DMS153 treated with DMSO at 0.1 percent for 48 hours (cell line): ENCODE measurements around the gene KIF25.
"Not testable (repeated sequence)": the region's sequence is repeated elsewhere in the genome, so short reads cannot be mapped to it uniquely, and the experiment has no call there.

Source experiments
- DNase-seq: peaks from one replicate; lab custom pipeline; 2025; ENCODE audit not compliant: unreplicated experiment; lab: John Stamatoyannopoulos, UW

The KIF25 gene

GRCh38 chr6:167993831-167994230 is 3.6 kb upstream of the KIF25 start:
- no peak for DNase-seq

GRCh38 chr6:167995302-167995701 is 2.2 kb upstream of the KIF25 start:
- no peak for DNase-seq

- no peak for DNase-seq
Measured at GRCh38 chr6:167995731-167996151, 1.7 kb upstream of the KIF25 start.

GRCh38 chr6:167996424-167997199 is 859 bp upstream of the KIF25 start:
- no peak for DNase-seq

- DNase-seq: no peak
Measured at GRCh38 chr6:167998215-167998614, 744 bp downstream of the KIF25 start.

- DNase-seq: no peak
Measured at GRCh38 chr6:168000198-168001028, 2.9 kb downstream of the KIF25 start.

- DNase-seq: no peak
Measured at GRCh38 chr6:168001029-168001332, 3.5 kb downstream of the KIF25 start.

GRCh38 chr6:168001514-168001913 is 4.0 kb downstream of the KIF25 start:
- DNase-seq: not testable (repeated sequence)

GRCh38 chr6:168002804-168003203 is 5.3 kb downstream of the KIF25 start:
- no peak for DNase-seq

GRCh38 chr6:168004023-168004422 is 6.6 kb downstream of the KIF25 start:
- DNase-seq: no peak

GRCh38 chr6:168004945-168005344 is 7.5 kb downstream of the KIF25 start:
- no peak for DNase-seq

GRCh38 chr6:168005796-168006195 is 8.3 kb downstream of the KIF25 start:
- DNase-seq: no peak

- DNase-seq: no peak
Measured at GRCh38 chr6:168007592-168008338, 10.3 kb downstream of the KIF25 start.

GRCh38 chr6:168009331-168009730 is 11.9 kb downstream of the KIF25 start:
- no peak for DNase-seq

- DNase-seq: no peak
Measured at GRCh38 chr6:168011291-168011690, 13.8 kb downstream of the KIF25 start.

- DNase-seq: no peak
Measured at GRCh38 chr6:168012431-168013249, 15.2 kb downstream of the KIF25 start.

GRCh38 chr6:168013250-168013915 is 15.9 kb downstream of the KIF25 start:
- no peak for DNase-seq

- no peak for DNase-seq
Measured at GRCh38 chr6:168014428-168014827, 17.0 kb downstream of the KIF25 start.

- no peak for DNase-seq
Measured at GRCh38 chr6:168015009-168015408, 17.5 kb downstream of the KIF25 start.

GRCh38 chr6:168015482-168016175 is 18.2 kb downstream of the KIF25 start:
- DNase-seq: no peak
